Heart right ventricle (tissue), 16 donors: ENCODE results near the gene PRKCQ. TPM values are rescaled to one million over a fixed set of nuclear protein-coding genes. Genes with fewer than 3 reads are reported as not detected.

Source experiments
- ATAC-seq, 8 donors: fragments of 200-7000 bp; cut with Tn5 transposase; one replicate each; pipeline ENCODE4 v1.9.1; 2020; ENCODE audit warnings: mild to moderate bottlenecking in 8 of 8, moderate library complexity in 8 of 8, moderate number of reproducible peaks in 1 of 8
- DNase-seq, 2 donors: peaks; one replicate each; pipeline ENCODE4 v3.0.0-alpha.2; 2020
- H3K27ac ChIP-seq, 10 donors: fragments of 200-600 bp; sonication (generic) in 2 of 10; one replicate each; pipeline versions ENCODE4 v1.5.0 to v1.8.0; 2020 to 2022; ENCODE audit warnings: mild to moderate bottlenecking in 3 of 10
- H3K27me3 ChIP-seq, 7 donors: fragments of 200-600 bp; one replicate each; pipeline ENCODE4 v1.8.0; 2021 to 2022; ENCODE audit warnings: mild to moderate bottlenecking in 2 of 7
- H3K36me3 ChIP-seq, 9 donors: fragments of 200-600 bp; sonication (generic) in 1 of 9; one replicate each; pipeline versions ENCODE4 v1.5.0 to v1.8.0; 2020 to 2022; ENCODE audit warnings: mild to moderate bottlenecking in 2 of 9
- H3K4me1 ChIP-seq, 9 donors: fragments of 200-600 bp; sonication (generic) in 1 of 9; one replicate each; pipeline versions ENCODE4 v1.5.0 to v1.8.0; 2020 to 2022; ENCODE audit warnings: mild to moderate bottlenecking in 4 of 9
- H3K4me3 ChIP-seq, 10 donors: fragments of 200-600 bp; sonication (generic) in 2 of 10; one replicate each; pipeline versions ENCODE4 v1.5.0 to v1.8.0; 2020 to 2022; ENCODE audit warnings: mild to moderate bottlenecking in 7 of 10, moderate library complexity in 2 of 10
- H3K9me3 ChIP-seq, 11 donors: fragments of 200-600 bp in 10 of 11; sonication (generic) in 2 of 11; one replicate each; pipeline versions ENCODE4 v1.5.0 to v1.8.0; 2013 to 2022; ENCODE audit warnings: mild to moderate bottlenecking in 2 of 11, control low read depth in 1 of 11, moderate library complexity in 1 of 11
- CTCF ChIP-seq, 9 donors: fragments of 200-600 bp; sonication (generic) in 2 of 9; IDR thresholded peaks; one replicate each; pipeline versions ENCODE4 v1.5.0 to v1.8.0; 2021 to 2022; ENCODE audit warnings: antibody characterized with exemption in 9 of 9, mild to moderate bottlenecking in 5 of 9, moderate library complexity in 1 of 9
- WGBS, 2 donors: extraction: QIAGEN DNeasy Blood & Tissue Kit; methylation state at CpG; one replicate each; pipeline ENCODE4 v1.1.7; 2013; ENCODE audit warnings: inconsistent platforms in 1 of 2; 5-methylcytosine and 5-hydroxymethylcytosine counted together
- intact Hi-C, 10 donors: fragments of 100-400 bp; cut with DNase I; formaldehyde crosslinking; loops; one replicate each; pipeline versions ENCODE4 v1.11.1 to v1.14.2; 2022
- polyA plus RNA-seq, 2 donors: library from polyadenylated mRNA; stranded (reverse); fragments of 200-250 nt; gene quantifications; one replicate each; pipeline ENCODE4 v1.2.3, GENCODE V29; 2013
- total RNA-seq, 10 donors: library from RNA; stranded (reverse); fragmentation: NEBNext Ultra II Directional in 3 of 10; extraction: Animal tissue kit (Norgen Biotek cat#: 25700) in 3 of 10; gene quantifications; one replicate each; pipeline versions ENCODE4 v1.2.1 to v1.2.4, GENCODE V29; 2021 to 2023
- donor health status: Arrhythmogenic right ventricular cardiomyopathy.
- donor health status: ischemic (EF 13 %, LVEDD 7.1; RV severe dilation, severe dysfunction).
- donor health status: healthy with polysubstance abuse.
- donor health status: DM: no; HTN: yes; CAD: no.
- donor health status: DM: no; HTN: no; CAD: no.
- donor health status: ischemic (EF 25% LVEDD 6.9; RV normal size, moderate dysfunction).
- donor health status: ischemic (EF 25% LVEDD 5.7; RV mildly dilated, moderate dysfunction).
- donor health status: healthy.
- donor health status: DM: yes; HTN: yes; CAD: no.
- donor health status: Ischemic cardiomyopathy.
- donor health status: ischemic (EF 35%, LVEDD 5.7; RV mildly dilated, moderate dysfunction).
- donor health status: nonischemic (EF 11% LVEDD 7.7; RV severe dilation, severe dysfunction).
- donor health status: DM: yes; HTN: yes; CAD: no.
- donor health status: PGD.
- donor health status: ischemic (EF 29% LVEDD 5.4; RV normal size, mild dysfunction).
- donor health status: nonischemic (EF 23%, LVEDD 6.1; RV moderate dilation, normal function).

PRKCQ gene
- total and polyA plus RNA-seq, 12 donors = 0.04 to 2.0 (median 0.27) TPM; not detected in 2

GRCh38 chr10:6565588-6565987 lies 14.5 kb downstream of the PRKCQ start:
- intact Hi-C loops = no loop called here
- Histone ChIP-seq H3K4me3 (no peak overlapping the region), H3K36me3 (no peaks in the 10 kb centered on the region), H3K4me1 (peaks cover 0 to 43% (median 0%) of the 10 kb centered on the region in 9 donors), H3K27me3 (peaks cover 0 to 40% (median 6%) of the 10 kb centered on the region in 7 donors), H3K9me3 (no peaks in the 10 kb centered on the region), H3K27ac (no peak overlapping the region)
- DNase-seq (no peak), ATAC-seq (no peak)
- TF ChIP-seq CTCF (IDR thresholded peaks at IDR 0.05) = no peak
- WGBS, 2 donors = 56 to 71% methylated on average over 4 of the region's 4 CpGs

GRCh38 chr10:6564367-6564766 lies 15.7 kb downstream of the PRKCQ start:
- no peak overlapping the region for H3K27ac ChIP-seq
- WGBS, 2 donors = 60 to 74% methylated on average over 5 of the region's 5 CpGs
- H3K27me3 ChIP-seq = peaks cover 0 to 33% (median 0%) of the 10 kb centered on the region in 7 donors
- H3K4me1 ChIP-seq = peaks cover 0 to 43% (median 0%) of the 10 kb centered on the region in 9 donors
- intact Hi-C loops = no loop called here
- H3K9me3 ChIP-seq = no peaks in the 10 kb centered on the region
- H3K4me3 ChIP-seq = no peak overlapping the region
- DNase-seq = no peak
- TF ChIP-seq CTCF (IDR thresholded peaks at IDR 0.05) = no peak
- no peak for ATAC-seq
- H3K36me3 ChIP-seq = no peaks in the 10 kb centered on the region

GRCh38 chr10:6563731-6564130 lies 16.3 kb downstream of the PRKCQ start:
- peaks cover 0 to 43% (median 0%) of the 10 kb centered on the region in 9 donors for H3K4me1 ChIP-seq
- H3K27ac ChIP-seq = no peak overlapping the region
- DNase-seq (no peak), ATAC-seq (no peak)
- intact Hi-C loops = no loop called here
- no peak overlapping the region for H3K4me3 ChIP-seq
- H3K27me3 ChIP-seq = peaks cover 0 to 27% (median 0%) of the 10 kb centered on the region in 7 donors
- no peaks in the 10 kb centered on the region for H3K9me3 ChIP-seq
- TF ChIP-seq CTCF (IDR thresholded peaks at IDR 0.05) = no peak
- WGBS, 2 donors = 76 to 83% methylated on average over 6 of the region's 6 CpGs
- no peaks in the 10 kb centered on the region for H3K36me3 ChIP-seq

- intact Hi-C loops = no loop called here
- Histone ChIP-seq H3K4me1 (peaks cover 0 to 43% (median 0%) of the 10 kb centered on the region in 9 donors), H3K4me3 (no peak overlapping the region), H3K27ac (peak overlapping the region in 1 of 10 donors; percentile 8), H3K9me3 (no peaks in the 10 kb centered on the region), H3K27me3 (peaks cover 0 to 24% (median 0%) of the 10 kb centered on the region in 7 donors), H3K36me3 (no peaks in the 10 kb centered on the region)
- DNase-seq = no peak
- TF ChIP-seq CTCF (IDR thresholded peaks at IDR 0.05) = no peak
- 59 to 69% methylated on average over 7 of the region's 7 CpGs for WGBS, 2 donors
- ATAC-seq = no peak
Observed at GRCh38 chr10:6563075-6563474, 17.0 kb downstream of the PRKCQ start.
